Astrocyte of the spinal cord (primary cell): ENCODE data around the gene TGFB1I1.
A peak's percentile ranks its signal among the peaks of the same experiment; 100 is the strongest.

Source experiments
- DNase-seq: peaks from one replicate; pipeline ENCODE4 v3.0.0; 2011; ENCODE audit warnings: low read depth, low spot score
- H3K4me3 ChIP-seq: 2 replicates; pipeline ENCODE4 v1.5.1; 2011; ENCODE audit warnings: low read depth, mild to moderate bottlenecking, low read length, moderate library complexity
- in situ Hi-C: cut with HindIII; loops from 2 replicates; pipeline ENCODE4 v1.10.0; 2017; ENCODE audit warnings: low sequenced_read_pairs
- TF ChIP-seq, protein P1 (sequence below): IDR thresholded peaks from 2 replicates; pipeline ENCODE4 v1.5.1; 2012; ENCODE audit warnings: low read depth, mild to moderate bottlenecking, low read length, inconsistent platforms

The TGFB1I1 gene

GRCh38 chr16:31471241-31471874 lies 594 bp upstream of the TGFB1I1 start:
- TF ChIP-seq, protein P1, sequence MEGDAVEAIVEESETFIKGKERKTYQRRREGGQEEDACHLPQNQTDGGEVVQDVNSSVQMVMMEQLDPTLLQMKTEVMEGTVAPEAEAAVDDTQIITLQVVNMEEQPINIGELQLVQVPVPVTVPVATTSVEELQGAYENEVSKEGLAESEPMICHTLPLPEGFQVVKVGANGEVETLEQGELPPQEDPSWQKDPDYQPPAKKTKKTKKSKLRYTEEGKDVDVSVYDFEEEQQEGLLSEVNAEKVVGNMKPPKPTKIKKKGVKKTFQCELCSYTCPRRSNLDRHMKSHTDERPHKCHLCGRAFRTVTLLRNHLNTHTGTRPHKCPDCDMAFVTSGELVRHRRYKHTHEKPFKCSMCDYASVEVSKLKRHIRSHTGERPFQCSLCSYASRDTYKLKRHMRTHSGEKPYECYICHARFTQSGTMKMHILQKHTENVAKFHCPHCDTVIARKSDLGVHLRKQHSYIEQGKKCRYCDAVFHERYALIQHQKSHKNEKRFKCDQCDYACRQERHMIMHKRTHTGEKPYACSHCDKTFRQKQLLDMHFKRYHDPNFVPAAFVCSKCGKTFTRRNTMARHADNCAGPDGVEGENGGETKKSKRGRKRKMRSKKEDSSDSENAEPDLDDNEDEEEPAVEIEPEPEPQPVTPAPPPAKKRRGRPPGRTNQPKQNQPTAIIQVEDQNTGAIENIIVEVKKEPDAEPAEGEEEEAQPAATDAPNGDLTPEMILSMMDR: no peak
- DNase-seq: no peak
- peak overlapping the region; percentile 82 for H3K4me3 ChIP-seq
- in situ Hi-C loops: loop anchor here (25.0 kb wide), 1 partner anchor 284 kb away; the partner anchor contains the start of gene FUS

DNA sequence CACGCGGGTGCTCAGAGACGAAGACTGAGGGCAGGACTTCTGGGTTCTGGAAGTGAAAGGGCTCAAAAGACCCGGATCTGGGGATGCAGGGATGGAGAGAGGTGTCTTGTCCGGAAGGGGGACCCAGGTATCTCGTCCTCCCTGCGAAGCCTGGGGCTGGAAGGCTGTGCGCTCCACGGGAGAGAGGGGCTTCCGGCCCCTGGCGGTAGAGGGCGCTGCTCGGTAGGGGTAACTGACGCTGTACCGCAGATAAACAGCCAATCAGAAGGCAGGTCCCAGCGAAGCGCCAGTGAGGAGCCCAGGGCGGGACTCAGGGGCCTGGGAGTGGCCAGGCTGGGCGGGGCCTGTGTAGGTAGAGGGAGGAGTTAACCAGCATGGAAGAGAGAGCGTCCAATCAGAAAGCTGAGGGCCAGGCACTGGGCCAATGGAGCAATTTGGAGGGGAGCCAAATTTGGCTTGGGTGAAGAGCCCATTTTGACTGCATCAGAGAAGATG lies 804 bp downstream of the TGFB1I1 start:
- TF ChIP-seq, protein P1: peak; percentile 76
- in situ Hi-C loops: loop anchor here (25.0 kb wide), 1 partner anchor 285 kb away; the partner anchor contains the start of gene FUS
- DNase-seq: peak; percentile 95
- peak overlapping the region; percentile 82 for H3K4me3 ChIP-seq

- H3K4me3 ChIP-seq: peak overlapping the region; percentile 82
- TF ChIP-seq, protein P1: no peak
- in situ Hi-C loops: loop anchor here (25.0 kb wide), 1 partner anchor 286 kb away; the partner anchor contains the start of gene FUS
- no peak for DNase-seq
Observed at GRCh38 chr16:31473264-31473984, 1.5 kb downstream of the TGFB1I1 start.

DNA sequence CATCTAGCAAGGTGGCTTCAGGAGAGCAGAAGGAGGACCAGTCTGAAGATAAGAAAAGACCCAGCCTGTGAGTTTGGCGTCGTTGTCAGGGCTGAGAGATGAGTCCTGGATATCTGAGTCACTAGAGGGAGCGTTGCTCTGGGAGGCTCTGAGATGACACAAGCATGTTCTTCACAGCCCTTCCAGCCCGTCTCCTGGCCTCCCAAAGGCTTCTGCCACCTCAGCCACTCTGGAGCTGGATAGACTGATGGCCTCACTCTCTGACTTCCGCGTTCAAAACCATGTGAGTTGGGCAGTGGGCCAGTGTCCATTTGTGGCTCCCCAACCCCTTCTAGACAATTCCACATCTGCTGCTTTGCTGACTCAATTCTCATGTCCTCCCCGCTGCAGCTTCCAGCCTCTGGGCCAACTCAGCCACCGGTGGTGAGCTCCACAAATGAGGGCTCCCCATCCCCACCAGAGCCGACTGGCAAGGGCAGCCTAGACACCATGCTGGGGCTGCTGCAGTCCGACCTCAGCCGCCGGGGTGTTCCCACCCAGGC lies 2.3 kb downstream of the TGFB1I1 start:
- peak; percentile 90 for DNase-seq
- H3K4me3 ChIP-seq: no peak overlapping the region
- TF ChIP-seq, protein P1: peak; percentile 7
- in situ Hi-C loops: loop anchor here (25.0 kb wide), 1 partner anchor 287 kb away; the partner anchor contains the start of gene FUS

GRCh38 chr16:31474773-31475738 lies 3.1 kb downstream of the TGFB1I1 start:
- TF ChIP-seq, protein P1: no peak
- no peak overlapping the region for H3K4me3 ChIP-seq
- in situ Hi-C loops: loop anchor here (25.0 kb wide), 1 partner anchor 288 kb away; the partner anchor contains the start of gene FUS
- no peak for DNase-seq
